ENCODE measurements around the gene C9orf153.

DNA sequence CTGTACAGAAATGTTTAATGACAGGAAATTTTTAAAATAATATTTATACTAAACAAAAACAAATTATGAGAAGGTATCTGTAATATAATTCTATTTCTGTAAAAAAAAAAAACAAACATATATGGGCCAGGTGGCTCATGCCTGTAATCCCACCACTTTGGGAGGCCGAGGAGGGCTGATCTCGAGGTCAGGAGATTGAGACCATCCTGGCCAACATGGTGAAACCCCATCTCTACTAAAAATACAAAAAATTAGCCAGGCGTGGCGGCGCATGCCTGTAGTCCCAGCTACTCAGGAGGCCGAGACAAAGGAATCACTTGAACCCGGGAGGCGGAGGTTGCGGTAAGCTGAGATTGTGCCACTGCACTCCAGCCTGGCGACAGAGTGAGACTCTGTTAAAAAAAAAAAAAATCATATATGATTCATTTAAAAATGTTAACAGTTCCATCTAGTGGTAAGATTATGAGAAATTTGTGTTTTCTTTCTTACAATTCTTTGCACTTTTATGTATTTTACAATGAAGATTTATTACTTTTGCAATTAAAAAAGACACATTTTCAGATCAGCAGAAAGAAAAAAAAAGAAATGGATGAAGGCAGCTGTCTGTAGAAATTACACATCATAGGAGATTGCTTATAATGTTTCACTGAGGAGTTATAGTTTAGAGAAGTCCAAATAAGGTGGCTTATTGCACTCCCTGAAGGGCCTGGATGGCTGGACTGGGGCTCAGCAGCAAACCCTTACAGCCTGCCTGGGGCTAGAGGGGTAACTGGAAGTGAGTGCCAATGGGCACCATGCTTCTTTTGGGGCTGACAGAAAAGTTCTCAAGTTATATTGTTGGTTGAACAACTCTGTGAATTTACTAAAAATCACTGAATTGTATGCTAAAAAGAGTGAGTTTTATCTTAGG lies 20.3 kb downstream of the C9orf153 start:
- no peak for TF ChIP-seq CTCF (conservative IDR thresholded peaks at IDR 0.05; ENCODE audit: low read depth in 2 of 2)
- TF ChIP-seq REST (IDR thresholded peaks at IDR 0.05; ENCODE audit: unreplicated experiment) = no peak
- TF ChIP-seq NANOG (IDR thresholded peaks at IDR 0.05; ENCODE audit: borderline replicate concordance) = no peak
- no peak for TF ChIP-seq POLR2AphosphoS5 (IDR thresholded peaks at IDR 0.05; ENCODE audit: low read depth)
- no peak for TF ChIP-seq EZH2 (IDR thresholded peaks at IDR 0.05; ENCODE audit: low read depth, unreplicated experiment)
- TF ChIP-seq ZNF331 (CRISPR knock-in tag; IDR thresholded peaks at IDR 0.05; ENCODE audit: low read depth) = no peak
- TF ChIP-seq EZH2phosphoT487 (IDR thresholded peaks at IDR 0.05; ENCODE audit: unreplicated experiment) = no peak
- TF ChIP-seq JUNB (IDR thresholded peaks at IDR 0.05; ENCODE audit: unreplicated experiment) = no peak
- TF ChIP-seq STAT1 (IDR thresholded peaks at IDR 0.05; ENCODE audit: unreplicated experiment) = no peak
- TF ChIP-seq CREB1 (CRISPR knock-in tag; IDR thresholded peaks at IDR 0.05; ENCODE audit: low read depth) = no peak
- TF ChIP-seq, protein P1, sequence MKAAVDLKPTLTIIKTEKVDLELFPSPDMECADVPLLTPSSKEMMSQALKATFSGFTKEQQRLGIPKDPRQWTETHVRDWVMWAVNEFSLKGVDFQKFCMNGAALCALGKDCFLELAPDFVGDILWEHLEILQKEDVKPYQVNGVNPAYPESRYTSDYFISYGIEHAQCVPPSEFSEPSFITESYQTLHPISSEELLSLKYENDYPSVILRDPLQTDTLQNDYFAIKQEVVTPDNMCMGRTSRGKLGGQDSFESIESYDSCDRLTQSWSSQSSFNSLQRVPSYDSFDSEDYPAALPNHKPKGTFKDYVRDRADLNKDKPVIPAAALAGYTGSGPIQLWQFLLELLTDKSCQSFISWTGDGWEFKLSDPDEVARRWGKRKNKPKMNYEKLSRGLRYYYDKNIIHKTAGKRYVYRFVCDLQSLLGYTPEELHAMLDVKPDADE (IDR thresholded peaks at IDR 0.05) = no peak
- TF ChIP-seq, protein P2, sequence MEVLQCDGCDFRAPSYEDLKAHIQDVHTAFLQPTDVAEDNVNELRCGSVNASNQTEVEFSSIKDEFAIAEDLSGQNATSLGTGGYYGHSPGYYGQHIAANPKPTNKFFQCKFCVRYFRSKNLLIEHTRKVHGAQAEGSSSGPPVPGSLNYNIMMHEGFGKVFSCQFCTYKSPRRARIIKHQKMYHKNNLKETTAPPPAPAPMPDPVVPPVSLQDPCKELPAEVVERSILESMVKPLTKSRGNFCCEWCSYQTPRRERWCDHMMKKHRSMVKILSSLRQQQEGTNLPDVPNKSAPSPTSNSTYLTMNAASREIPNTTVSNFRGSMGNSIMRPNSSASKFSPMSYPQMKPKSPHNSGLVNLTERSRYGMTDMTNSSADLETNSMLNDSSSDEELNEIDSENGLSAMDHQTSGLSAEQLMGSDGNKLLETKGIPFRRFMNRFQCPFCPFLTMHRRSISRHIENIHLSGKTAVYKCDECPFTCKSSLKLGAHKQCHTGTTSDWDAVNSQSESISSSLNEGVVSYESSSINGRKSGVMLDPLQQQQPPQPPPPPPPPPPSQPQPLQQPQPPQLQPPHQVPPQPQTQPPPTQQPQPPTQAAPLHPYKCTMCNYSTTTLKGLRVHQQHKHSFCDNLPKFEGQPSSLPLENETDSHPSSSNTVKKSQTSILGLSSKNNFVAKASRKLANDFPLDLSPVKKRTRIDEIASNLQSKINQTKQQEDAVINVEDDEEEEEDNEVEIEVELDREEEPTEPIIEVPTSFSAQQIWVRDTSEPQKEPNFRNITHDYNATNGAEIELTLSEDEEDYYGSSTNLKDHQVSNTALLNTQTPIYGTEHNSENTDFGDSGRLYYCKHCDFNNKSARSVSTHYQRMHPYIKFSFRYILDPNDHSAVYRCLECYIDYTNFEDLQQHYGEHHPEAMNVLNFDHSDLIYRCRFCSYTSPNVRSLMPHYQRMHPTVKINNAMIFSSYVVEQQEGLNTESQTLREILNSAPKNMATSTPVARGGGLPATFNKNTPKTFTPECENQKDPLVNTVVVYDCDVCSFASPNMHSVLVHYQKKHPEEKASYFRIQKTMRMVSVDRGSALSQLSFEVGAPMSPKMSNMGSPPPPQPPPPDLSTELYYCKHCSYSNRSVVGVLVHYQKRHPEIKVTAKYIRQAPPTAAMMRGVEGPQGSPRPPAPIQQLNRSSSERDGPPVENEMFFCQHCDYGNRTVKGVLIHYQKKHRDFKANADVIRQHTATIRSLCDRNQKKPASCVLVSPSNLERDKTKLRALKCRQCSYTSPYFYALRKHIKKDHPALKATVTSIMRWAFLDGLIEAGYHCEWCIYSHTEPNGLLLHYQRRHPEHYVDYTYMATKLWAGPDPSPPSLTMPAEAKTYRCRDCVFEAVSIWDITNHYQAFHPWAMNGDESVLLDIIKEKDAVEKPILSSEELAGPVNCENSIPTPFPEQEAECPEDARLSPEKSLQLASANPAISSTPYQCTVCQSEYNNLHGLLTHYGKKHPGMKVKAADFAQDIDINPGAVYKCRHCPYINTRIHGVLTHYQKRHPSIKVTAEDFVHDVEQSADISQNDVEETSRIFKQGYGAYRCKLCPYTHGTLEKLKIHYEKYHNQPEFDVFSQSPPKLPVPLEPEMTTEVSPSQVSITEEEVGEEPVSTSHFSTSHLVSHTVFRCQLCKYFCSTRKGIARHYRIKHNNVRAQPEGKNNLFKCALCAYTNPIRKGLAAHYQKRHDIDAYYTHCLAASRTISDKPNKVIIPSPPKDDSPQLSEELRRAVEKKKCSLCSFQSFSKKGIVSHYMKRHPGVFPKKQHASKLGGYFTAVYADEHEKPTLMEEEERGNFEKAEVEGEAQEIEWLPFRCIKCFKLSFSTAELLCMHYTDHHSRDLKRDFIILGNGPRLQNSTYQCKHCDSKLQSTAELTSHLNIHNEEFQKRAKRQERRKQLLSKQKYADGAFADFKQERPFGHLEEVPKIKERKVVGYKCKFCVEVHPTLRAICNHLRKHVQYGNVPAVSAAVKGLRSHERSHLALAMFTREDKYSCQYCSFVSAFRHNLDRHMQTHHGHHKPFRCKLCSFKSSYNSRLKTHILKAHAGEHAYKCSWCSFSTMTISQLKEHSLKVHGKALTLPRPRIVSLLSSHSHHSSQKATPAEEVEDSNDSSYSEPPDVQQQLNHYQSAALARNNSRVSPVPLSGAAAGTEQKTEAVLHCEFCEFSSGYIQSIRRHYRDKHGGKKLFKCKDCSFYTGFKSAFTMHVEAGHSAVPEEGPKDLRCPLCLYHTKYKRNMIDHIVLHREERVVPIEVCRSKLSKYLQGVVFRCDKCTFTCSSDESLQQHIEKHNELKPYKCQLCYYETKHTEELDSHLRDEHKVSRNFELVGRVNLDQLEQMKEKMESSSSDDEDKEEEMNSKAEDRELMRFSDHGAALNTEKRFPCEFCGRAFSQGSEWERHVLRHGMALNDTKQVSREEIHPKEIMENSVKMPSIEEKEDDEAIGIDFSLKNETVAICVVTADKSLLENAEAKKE (CRISPR knock-in tag; IDR thresholded peaks at IDR 0.05) = no peak

Data from GM23338 (cell line).